ENCODE measurements around the gene ACTG2.
"Not testable (repeated sequence)": the region's sequence is repeated elsewhere in the genome, so short reads cannot be mapped to it uniquely, and the experiment has no call there.

ACTG2 gene

DNA sequence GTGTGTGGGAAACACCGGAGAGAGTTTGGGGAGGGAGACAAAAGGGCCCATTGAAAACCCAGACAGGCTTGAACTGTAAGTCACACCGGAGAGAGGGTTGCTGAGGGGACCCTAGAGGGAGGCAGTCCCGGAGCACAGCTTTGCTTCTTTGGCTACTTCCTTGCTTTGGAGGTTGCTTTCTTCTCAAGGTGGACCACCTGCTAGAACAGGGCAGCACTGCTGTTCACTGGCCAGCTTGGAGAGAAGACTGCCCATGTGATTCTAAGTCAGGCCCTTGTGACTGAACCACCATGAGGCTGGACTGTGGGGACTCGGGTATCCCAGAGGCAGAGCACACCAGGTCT, 4.4 kb downstream of the ACTG2 start:
- TF ChIP-seq, protein P1, sequence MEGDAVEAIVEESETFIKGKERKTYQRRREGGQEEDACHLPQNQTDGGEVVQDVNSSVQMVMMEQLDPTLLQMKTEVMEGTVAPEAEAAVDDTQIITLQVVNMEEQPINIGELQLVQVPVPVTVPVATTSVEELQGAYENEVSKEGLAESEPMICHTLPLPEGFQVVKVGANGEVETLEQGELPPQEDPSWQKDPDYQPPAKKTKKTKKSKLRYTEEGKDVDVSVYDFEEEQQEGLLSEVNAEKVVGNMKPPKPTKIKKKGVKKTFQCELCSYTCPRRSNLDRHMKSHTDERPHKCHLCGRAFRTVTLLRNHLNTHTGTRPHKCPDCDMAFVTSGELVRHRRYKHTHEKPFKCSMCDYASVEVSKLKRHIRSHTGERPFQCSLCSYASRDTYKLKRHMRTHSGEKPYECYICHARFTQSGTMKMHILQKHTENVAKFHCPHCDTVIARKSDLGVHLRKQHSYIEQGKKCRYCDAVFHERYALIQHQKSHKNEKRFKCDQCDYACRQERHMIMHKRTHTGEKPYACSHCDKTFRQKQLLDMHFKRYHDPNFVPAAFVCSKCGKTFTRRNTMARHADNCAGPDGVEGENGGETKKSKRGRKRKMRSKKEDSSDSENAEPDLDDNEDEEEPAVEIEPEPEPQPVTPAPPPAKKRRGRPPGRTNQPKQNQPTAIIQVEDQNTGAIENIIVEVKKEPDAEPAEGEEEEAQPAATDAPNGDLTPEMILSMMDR (IDR thresholded peaks at IDR 0.05; ENCODE audit: extremely low read depth, insufficient read depth, missing control alignments): no peak
- in situ Hi-C loops (cut with MboI; ENCODE audit: low pct_unique_long_range_greater_than_20kb, low sequenced_read_pairs, unreplicated experiment): no loop called here
- no peak for DNase-seq (ENCODE audit: low spot score)

DNA sequence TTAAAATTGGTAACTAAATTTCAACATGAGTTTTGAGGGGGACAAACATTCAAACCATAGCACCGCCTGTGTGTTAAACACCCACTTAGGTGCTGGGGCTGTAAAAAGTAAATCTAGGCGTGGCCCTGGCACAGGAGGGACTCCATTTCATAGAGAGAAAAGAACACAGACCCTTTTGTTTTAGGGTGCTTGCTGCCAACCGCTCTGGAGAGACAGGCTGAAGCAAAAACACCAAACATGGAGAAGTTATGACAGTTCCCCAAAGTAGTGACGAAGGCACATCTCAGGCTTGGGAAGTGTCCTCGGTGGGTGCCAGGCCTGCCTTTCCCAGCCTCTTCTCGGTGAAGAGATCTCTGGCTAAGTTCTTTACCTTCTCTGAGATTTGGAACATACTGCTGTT, 5.1 kb downstream of the ACTG2 start:
- no peak for DNase-seq (ENCODE audit: low spot score)
- TF ChIP-seq, protein P1 (IDR thresholded peaks at IDR 0.05; ENCODE audit: extremely low read depth, insufficient read depth, missing control alignments): no peak
- in situ Hi-C loops (cut with MboI; ENCODE audit: low pct_unique_long_range_greater_than_20kb, low sequenced_read_pairs, unreplicated experiment): no loop called here

GRCh38 chr2:73899801-73900336, 7.1 kb downstream of the ACTG2 start:
- TF ChIP-seq, protein P1 (IDR thresholded peaks at IDR 0.05; ENCODE audit: extremely low read depth, insufficient read depth, missing control alignments): no peak
- no peak for DNase-seq (ENCODE audit: low spot score)
- in situ Hi-C loops (cut with MboI; ENCODE audit: low pct_unique_long_range_greater_than_20kb, low sequenced_read_pairs, unreplicated experiment): no loop called here

DNA sequence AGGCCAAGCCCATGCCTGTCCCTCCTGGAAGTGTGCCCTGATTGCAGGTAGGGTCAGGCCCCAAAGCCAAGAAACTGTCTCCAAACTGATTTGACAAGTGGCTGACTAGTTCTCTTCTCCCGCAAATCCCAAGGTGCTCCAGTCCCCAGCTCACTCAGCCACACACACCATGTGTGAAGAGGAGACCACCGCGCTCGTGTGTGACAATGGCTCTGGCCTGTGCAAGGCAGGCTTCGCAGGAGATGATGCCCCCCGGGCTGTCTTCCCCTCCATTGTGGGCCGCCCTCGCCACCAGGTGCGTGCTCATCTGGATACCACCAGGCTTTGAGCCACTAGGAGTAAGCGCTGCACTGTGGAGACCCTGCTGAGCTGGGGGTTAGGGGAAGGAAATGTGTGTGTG, 8.3 kb downstream of the ACTG2 start:
- TF ChIP-seq, protein P1 (IDR thresholded peaks at IDR 0.05; ENCODE audit: extremely low read depth, insufficient read depth, missing control alignments): no peak
- in situ Hi-C loops (cut with MboI; ENCODE audit: low pct_unique_long_range_greater_than_20kb, low sequenced_read_pairs, unreplicated experiment): no loop called here
- DNase-seq (ENCODE audit: low spot score): no peak

DNA sequence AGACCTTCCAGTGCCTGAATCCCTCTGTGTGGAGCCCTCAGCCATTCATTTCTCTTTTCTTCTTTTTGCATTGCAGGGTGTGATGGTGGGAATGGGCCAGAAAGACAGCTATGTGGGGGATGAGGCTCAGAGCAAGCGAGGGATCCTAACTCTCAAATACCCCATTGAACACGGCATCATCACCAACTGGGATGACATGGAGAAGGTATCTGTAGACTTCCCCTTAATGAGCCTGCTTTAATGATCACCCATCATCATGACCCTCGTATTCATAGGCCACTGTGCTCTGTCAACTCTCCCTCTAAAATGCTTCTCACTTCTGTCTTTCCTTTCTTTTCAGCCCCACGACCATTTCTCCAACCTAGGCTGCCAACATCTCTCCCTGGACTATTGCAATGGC, 9.5 kb downstream of the ACTG2 start:
- TF ChIP-seq, protein P1 (IDR thresholded peaks at IDR 0.05; ENCODE audit: extremely low read depth, insufficient read depth, missing control alignments): no peak
- in situ Hi-C loops (cut with MboI; ENCODE audit: low pct_unique_long_range_greater_than_20kb, low sequenced_read_pairs, unreplicated experiment): no loop called here
- DNase-seq (ENCODE audit: low spot score): no peak

GRCh38 chr2:73903313-73903712, 10.5 kb downstream of the ACTG2 start:
- in situ Hi-C loops (cut with MboI; ENCODE audit: low pct_unique_long_range_greater_than_20kb, low sequenced_read_pairs, unreplicated experiment): no loop called here
- DNase-seq (ENCODE audit: low spot score): no peak
- TF ChIP-seq, protein P1 (IDR thresholded peaks at IDR 0.05; ENCODE audit: extremely low read depth, insufficient read depth, missing control alignments): no peak

GRCh38 chr2:73903949-73904613, 11.3 kb downstream of the ACTG2 start:
- in situ Hi-C loops (cut with MboI; ENCODE audit: low pct_unique_long_range_greater_than_20kb, low sequenced_read_pairs, unreplicated experiment); DNase-seq (ENCODE audit: low spot score): not testable (repeated sequence)
